ENCODE measurements around the gene LRMDA.

DNA sequence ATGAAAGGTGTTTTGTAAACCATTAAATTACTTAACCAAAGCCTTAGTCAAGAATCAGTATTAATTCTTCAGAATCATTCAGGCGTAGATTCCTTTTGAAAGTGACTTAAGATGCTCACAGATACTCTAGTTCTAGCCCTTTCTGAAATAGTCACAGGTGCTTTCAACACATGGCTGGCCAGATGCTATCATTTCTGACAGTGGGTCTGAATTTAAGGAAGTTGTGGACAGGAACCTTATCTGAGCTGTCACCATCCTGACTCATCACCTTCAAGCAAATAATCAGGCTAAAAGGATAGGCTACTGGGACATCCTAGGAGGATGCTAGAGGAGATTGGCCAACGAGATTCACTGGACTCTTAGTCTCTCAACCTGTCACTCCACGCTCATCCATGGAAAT is 501.5 kb downstream of the LRMDA start:
- TF ChIP-seq, protein P1, sequence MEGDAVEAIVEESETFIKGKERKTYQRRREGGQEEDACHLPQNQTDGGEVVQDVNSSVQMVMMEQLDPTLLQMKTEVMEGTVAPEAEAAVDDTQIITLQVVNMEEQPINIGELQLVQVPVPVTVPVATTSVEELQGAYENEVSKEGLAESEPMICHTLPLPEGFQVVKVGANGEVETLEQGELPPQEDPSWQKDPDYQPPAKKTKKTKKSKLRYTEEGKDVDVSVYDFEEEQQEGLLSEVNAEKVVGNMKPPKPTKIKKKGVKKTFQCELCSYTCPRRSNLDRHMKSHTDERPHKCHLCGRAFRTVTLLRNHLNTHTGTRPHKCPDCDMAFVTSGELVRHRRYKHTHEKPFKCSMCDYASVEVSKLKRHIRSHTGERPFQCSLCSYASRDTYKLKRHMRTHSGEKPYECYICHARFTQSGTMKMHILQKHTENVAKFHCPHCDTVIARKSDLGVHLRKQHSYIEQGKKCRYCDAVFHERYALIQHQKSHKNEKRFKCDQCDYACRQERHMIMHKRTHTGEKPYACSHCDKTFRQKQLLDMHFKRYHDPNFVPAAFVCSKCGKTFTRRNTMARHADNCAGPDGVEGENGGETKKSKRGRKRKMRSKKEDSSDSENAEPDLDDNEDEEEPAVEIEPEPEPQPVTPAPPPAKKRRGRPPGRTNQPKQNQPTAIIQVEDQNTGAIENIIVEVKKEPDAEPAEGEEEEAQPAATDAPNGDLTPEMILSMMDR (tag by site-specific recombination; IDR thresholded peaks at IDR 0.05) = no peak
- TF ChIP-seq ZNF24 (tag by site-specific recombination; IDR thresholded peaks at IDR 0.05) (no peak), ZNF530 (tag by site-specific recombination; IDR thresholded peaks at IDR 0.05; ENCODE audit: low read depth) (no peak), TCF7L2 (IDR thresholded peaks at IDR 0.05; ENCODE audit: borderline replicate concordance, low read depth, low read length) (no peak), ZNF501 (tag by site-specific recombination; IDR thresholded peaks at IDR 0.05) (no peak), ZSCAN30 (tag by site-specific recombination; IDR thresholded peaks at IDR 0.05) (no peak), ZNF677 (tag by site-specific recombination; IDR thresholded peaks at IDR 0.05) (no peak), MYNN (tag by site-specific recombination; IDR thresholded peaks at IDR 0.05; ENCODE audit: borderline replicate concordance) (no peak), KLF10 (tag by site-specific recombination; IDR thresholded peaks at IDR 0.05) (no peak), ZFP69B (tag by site-specific recombination; IDR thresholded peaks at IDR 0.05) (no peak), ZNF114 (tag by site-specific recombination; IDR thresholded peaks at IDR 0.05) (no peak), ZNF214 (tag by site-specific recombination; IDR thresholded peaks at IDR 0.05; ENCODE audit: borderline replicate concordance) (no peak), ZBTB21 (tag by site-specific recombination; IDR thresholded peaks at IDR 0.05) (no peak)
- TF ChIP-seq, protein P2, sequence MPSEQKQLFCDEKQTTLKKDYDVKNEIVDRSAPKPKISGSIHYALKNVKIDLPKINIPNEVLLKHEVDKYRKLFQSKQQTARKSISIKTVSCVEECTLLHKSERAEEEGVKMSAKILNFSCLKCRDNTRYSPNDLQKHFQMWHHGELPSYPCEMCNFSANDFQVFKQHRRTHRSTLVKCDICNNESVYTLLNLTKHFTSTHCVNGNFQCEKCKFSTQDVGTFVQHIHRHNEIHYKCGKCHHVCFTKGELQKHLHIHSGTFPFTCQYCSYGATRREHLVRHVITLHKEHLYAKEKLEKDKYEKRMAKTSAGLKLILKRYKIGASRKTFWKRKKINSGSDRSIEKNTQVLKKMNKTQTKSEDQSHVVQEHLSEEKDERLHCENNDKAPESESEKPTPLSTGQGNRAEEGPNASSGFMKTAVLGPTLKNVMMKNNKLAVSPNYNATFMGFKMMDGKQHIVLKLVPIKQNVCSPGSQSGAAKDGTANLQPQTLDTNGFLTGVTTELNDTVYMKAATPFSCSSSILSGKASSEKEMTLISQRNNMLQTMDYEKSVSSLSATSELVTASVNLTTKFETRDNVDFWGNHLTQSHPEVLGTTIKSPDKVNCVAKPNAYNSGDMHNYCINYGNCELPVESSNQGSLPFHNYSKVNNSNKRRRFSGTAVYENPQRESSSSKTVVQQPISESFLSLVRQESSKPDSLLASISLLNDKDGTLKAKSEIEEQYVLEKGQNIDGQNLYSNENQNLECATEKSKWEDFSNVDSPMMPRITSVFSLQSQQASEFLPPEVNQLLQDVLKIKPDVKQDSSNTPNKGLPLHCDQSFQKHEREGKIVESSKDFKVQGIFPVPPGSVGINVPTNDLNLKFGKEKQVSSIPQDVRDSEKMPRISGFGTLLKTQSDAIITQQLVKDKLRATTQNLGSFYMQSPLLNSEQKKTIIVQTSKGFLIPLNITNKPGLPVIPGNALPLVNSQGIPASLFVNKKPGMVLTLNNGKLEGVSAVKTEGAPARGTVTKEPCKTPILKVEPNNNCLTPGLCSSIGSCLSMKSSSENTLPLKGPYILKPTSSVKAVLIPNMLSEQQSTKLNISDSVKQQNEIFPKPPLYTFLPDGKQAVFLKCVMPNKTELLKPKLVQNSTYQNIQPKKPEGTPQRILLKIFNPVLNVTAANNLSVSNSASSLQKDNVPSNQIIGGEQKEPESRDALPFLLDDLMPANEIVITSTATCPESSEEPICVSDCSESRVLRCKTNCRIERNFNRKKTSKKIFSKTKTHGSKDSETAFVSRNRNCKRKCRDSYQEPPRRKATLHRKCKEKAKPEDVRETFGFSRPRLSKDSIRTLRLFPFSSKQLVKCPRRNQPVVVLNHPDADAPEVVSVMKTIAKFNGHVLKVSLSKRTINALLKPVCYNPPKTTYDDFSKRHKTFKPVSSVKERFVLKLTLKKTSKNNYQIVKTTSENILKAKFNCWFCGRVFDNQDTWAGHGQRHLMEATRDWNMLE (tag by site-specific recombination; conservative IDR thresholded peaks at IDR 0.05; ENCODE audit: low read depth) = no peak
